Stimulated activated CD8-positive, alpha-beta memory T cell treated with anti-CD3 and anti-CD28 coated beads, Interleukin-7, amount 100 ng/mL, for 48 hours (primary cell): ENCODE data around the gene EXOC4.

Source experiments
- DNase-seq, 2 donors: peaks; one replicate each; pipeline ENCODE4 v3.0.0-alpha.2; 2020; ENCODE audit warnings: low read depth in 1 of 2; ENCODE audit errors: extremely low read depth in 1 of 2

EXOC4 gene

GRCh38 chr7:133730360-133730759 is 477.5 kb downstream of the EXOC4 start:
- no peak for DNase-seq

- no peak for DNase-seq
Measured at GRCh38 chr7:133733401-133733800, 480.5 kb downstream of the EXOC4 start.

GRCh38 chr7:133735222-133735621 is 482.3 kb downstream of the EXOC4 start:
- no peak for DNase-seq

GRCh38 chr7:133739817-133740216 is 486.9 kb downstream of the EXOC4 start:
- DNase-seq = no peak

- no peak for DNase-seq
Measured at GRCh38 chr7:133741078-133741477, 488.2 kb downstream of the EXOC4 start.

GRCh38 chr7:133741703-133742102 is 488.8 kb downstream of the EXOC4 start:
- DNase-seq = no peak

GRCh38 chr7:133742709-133743538 is 490.0 kb downstream of the EXOC4 start:
- DNase-seq = no peak

GRCh38 chr7:133744451-133744850 is 491.6 kb downstream of the EXOC4 start:
- no peak for DNase-seq

GRCh38 chr7:133746305-133746704 is 493.4 kb downstream of the EXOC4 start:
- DNase-seq = no peak

GRCh38 chr7:133746847-133747246 is 494.0 kb downstream of the EXOC4 start:
- DNase-seq = no peak

GRCh38 chr7:133748443-133749407 is 495.8 kb downstream of the EXOC4 start:
- DNase-seq = no peak

GRCh38 chr7:133750287-133750686 is 497.4 kb downstream of the EXOC4 start:
- no peak for DNase-seq

- DNase-seq = no peak
Measured at GRCh38 chr7:133751079-133751478, 498.2 kb downstream of the EXOC4 start.

GRCh38 chr7:133753513-133753912 is 500.6 kb downstream of the EXOC4 start:
- no peak for DNase-seq

- no peak for DNase-seq
Measured at GRCh38 chr7:133754708-133755107, 501.8 kb downstream of the EXOC4 start.

- DNase-seq = no peak
Measured at GRCh38 chr7:133755901-133756300, 503.0 kb downstream of the EXOC4 start.

- DNase-seq = no peak
Measured at GRCh38 chr7:133761443-133761842, 508.6 kb downstream of the EXOC4 start.

GRCh38 chr7:133763076-133763640 is 510.3 kb downstream of the EXOC4 start:
- no peak for DNase-seq

GRCh38 chr7:133769668-133770067 is 516.8 kb downstream of the EXOC4 start:
- no peak for DNase-seq

- no peak for DNase-seq
Measured at GRCh38 chr7:133770863-133771492, 518.1 kb downstream of the EXOC4 start.
